Tibial nerve (tissue), 3 donors: ENCODE data around the gene ATP11A.

ENCODE experiments used
- CTCF ChIP-seq, 5 experiments: fragments of 200-600 bp in 3 of 5; fragments of 450-650 bp in 2 of 5; sonication (generic) in 3 of 5; IDR thresholded peaks; one replicate each; pipeline ENCODE4 v1.5.1; 2016 to 2019; ENCODE audit warnings: antibody characterized with exemption in 5 of 5, mild to moderate bottlenecking in 3 of 5, moderate library complexity in 2 of 5
- POLR2A ChIP-seq, 2 donors: fragments of 450-650 bp; IDR thresholded peaks; one replicate each; pipeline ENCODE4 v1.6.1; 2017; ENCODE audit warnings: antibody characterized with exemption in 2 of 2, mild to moderate bottlenecking in 2 of 2, moderate library complexity in 2 of 2

GRCh38 chr13:112713517-112714253 is 23.8 kb downstream of the ATP11A start:
- TF ChIP-seq CTCF (IDR thresholded peaks at IDR 0.05) (no peak), POLR2A (IDR thresholded peaks at IDR 0.05) (no peak)
